Aorta (tissue), 5 donors: ENCODE results near the gene DNAJA2. TPM values are rescaled to one million over a fixed set of nuclear protein-coding genes. Genes with fewer than 3 reads are reported as not detected.

Experiments used
- ATAC-seq: fragments of 200-7000 bp; cut with Tn5 transposase; one replicate; pipeline ENCODE4 v1.9.1; 2022; ENCODE audit warnings: moderate library complexity; ENCODE audit not compliant: low FRiP score
- DNase-seq, 2 donors: peaks; one replicate each; pipeline ENCODE4 v3.0.0-alpha.2; 2020
- H3K27ac ChIP-seq, 2 donors: one replicate each; pipeline ENCODE4 v1.5.1; 2013; ENCODE audit warnings: low read length in 2 of 2, mild to moderate bottlenecking in 2 of 2, moderate library complexity in 2 of 2, control low read depth in 1 of 2, inconsistent platforms in 1 of 2, low read depth in 1 of 2
- H3K27me3 ChIP-seq, 2 donors: one replicate each; pipeline ENCODE4 v1.6.1; 2013; ENCODE audit warnings: control low read depth in 1 of 2, low read length in 1 of 2, mild to moderate bottlenecking in 1 of 2, moderate library complexity in 1 of 2; ENCODE audit not compliant: insufficient read depth in 2 of 2, control insufficient read depth in 1 of 2
- H3K36me3 ChIP-seq, 2 donors: one replicate each; pipeline ENCODE4 v1.6.1; 2013; ENCODE audit warnings: control low read depth in 1 of 2, low read length in 1 of 2, mild to moderate bottlenecking in 1 of 2; ENCODE audit not compliant: insufficient read depth in 2 of 2, control insufficient read depth in 1 of 2
- H3K4me1 ChIP-seq, 2 donors: one replicate each; pipeline ENCODE4 v1.6.1; 2013; ENCODE audit warnings: low read length in 2 of 2, control low read depth in 1 of 2, mild to moderate bottlenecking in 1 of 2, moderate library complexity in 1 of 2; ENCODE audit not compliant: insufficient read depth in 2 of 2, control insufficient read depth in 1 of 2
- H3K4me3 ChIP-seq, 2 donors: one replicate each; pipeline ENCODE4 v1.5.1; 2013; ENCODE audit warnings: low read length in 2 of 2, control low read depth in 1 of 2, mild to moderate bottlenecking in 1 of 2
- H3K9me3 ChIP-seq: one replicate; pipeline ENCODE4 v1.6.1; 2013; ENCODE audit warnings: mild to moderate bottlenecking, low read length; ENCODE audit not compliant: control insufficient read depth
- WGBS, 2 donors: extraction: QIAGEN DNeasy Blood & Tissue Kit; methylation state at CpG; one replicate each; pipeline ENCODE4 v1.1.7; 2013; 5-methylcytosine and 5-hydroxymethylcytosine counted together
- intact Hi-C, 2 donors: fragments of 100-400 bp; cut with DNase I; formaldehyde crosslinking; loops; one replicate each; pipeline versions ENCODE4 v1.14.2 to v1.15.0; 2022
- polyA plus RNA-seq, 2 donors: library from polyadenylated mRNA; stranded (reverse); fragments of 200-250 nt; gene quantifications; one replicate each; pipeline ENCODE4 v1.2.3, GENCODE V29; 2013
- total RNA-seq, 2 donors: library from RNA; stranded (reverse); fragmentation: NEBNext Ultra II Directional; extraction: Animal tissue kit (Norgen Biotek cat#: 25700); gene quantifications; one replicate each; pipeline ENCODE4 v1.2.1, GENCODE V29; 2021
- donor health status: healthy with polysubstance abuse.
- donor health status: Bipolar disorder and iron deficiency.
- donor health status: DM: no; HTN: no; CAD: no.
- donor health status: DM: no; HTN: no; CAD: no.
- donor health status: DM: yes; HTN: yes; CAD: no.

Gene DNAJA2
- total and polyA plus RNA-seq, 4 donors, result 30.2 to 45.5 (median 41.1) TPM

GRCh38 chr16:46972429-46973206, 856 bp downstream of the DNAJA2 start:
- no peaks in the 10 kb centered on the region for H3K9me3 ChIP-seq
- intact Hi-C loops, result loop anchor here (2.0 to 10.0 kb wide), 4 partner anchors 62 to 1642 kb away; partner anchors contain the start of genes GPT2 (in 1 of the 2), N4BP1 (in 1 of the 2), ORC6 (in 1 of the 2) and VPS35 (in 1 of the 2)
- H3K27ac ChIP-seq, result peak overlapping the region; percentile 31 to 99
- H3K36me3 ChIP-seq, result peaks cover 0 to 3% of the 10 kb centered on the region in 2 donors
- DNase-seq (peak; percentile 55 to 81), ATAC-seq (peak; percentile 26)
- H3K4me1 ChIP-seq, result peaks cover 3 to 4% of the 10 kb centered on the region in 2 donors
- no peaks in the 10 kb centered on the region for H3K27me3 ChIP-seq
- peak overlapping the region; percentile 86 to 98 for H3K4me3 ChIP-seq
- WGBS, 2 donors, result 1 to 2% methylated on average over 46 to 48 of the region's 48 CpGs

- intact Hi-C loops, result loop anchor here (5.0 to 10.0 kb wide), 3 partner anchors 64 to 1644 kb away; partner anchors contain the start of genes N4BP1 (in 1 of the 2), ORC6 (in 1 of the 2) and VPS35 (in 1 of the 2)
- Histone ChIP-seq H3K4me3 (no peak overlapping the region), H3K27me3 (no peaks in the 10 kb centered on the region), H3K36me3 (peaks cover 0 to 5% of the 10 kb centered on the region in 2 donors), H3K4me1 (peaks cover 3 to 4% of the 10 kb centered on the region in 2 donors), H3K9me3 (no peaks in the 10 kb centered on the region), H3K27ac (no peak overlapping the region)
- ATAC-seq (no peak), DNase-seq (no peak)
- WGBS, 2 donors, result 93 to 96% methylated on average over 7 of the region's 7 CpGs
Observed at GRCh38 chr16:46971271-46971670, 2.2 kb downstream of the DNAJA2 start.

- DNase-seq, result no peak
- Histone ChIP-seq H3K27ac (no peak overlapping the region), H3K27me3 (no peaks in the 10 kb centered on the region), H3K36me3 (peaks cover 0 to 6% of the 10 kb centered on the region in 2 donors), H3K4me1 (peaks cover 3 to 4% of the 10 kb centered on the region in 2 donors), H3K9me3 (no peaks in the 10 kb centered on the region), H3K4me3 (no peak overlapping the region)
- WGBS, 2 donors, result 89 to 91% methylated on average over 2 of the region's 2 CpGs
- no peak for ATAC-seq
- intact Hi-C loops, result loop anchor here (5.0 to 10.0 kb wide), 3 partner anchors 65 to 1645 kb away; partner anchors contain the start of genes N4BP1 (in 1 of the 2), ORC6 (in 1 of the 2) and VPS35 (in 1 of the 2)
Observed at GRCh38 chr16:46970089-46970488, 3.4 kb downstream of the DNAJA2 start.

- H3K9me3 ChIP-seq, result no peaks in the 10 kb centered on the region
- H3K36me3 ChIP-seq, result peaks cover 2 to 8% of the 10 kb centered on the region in 2 donors
- 91 to 94% methylated on average over 2 of the region's 2 CpGs for WGBS, 2 donors
- intact Hi-C loops, result no loop called here
- ATAC-seq (no peak), DNase-seq (no peak)
- peaks cover 0 to 4% of the 10 kb centered on the region in 2 donors for H3K4me1 ChIP-seq
- no peak overlapping the region for H3K4me3 ChIP-seq
- H3K27me3 ChIP-seq, result no peaks in the 10 kb centered on the region
- H3K27ac ChIP-seq, result no peak overlapping the region
Observed at GRCh38 chr16:46968063-46968435, 5.4 kb downstream of the DNAJA2 start.

GRCh38 chr16:46962629-46963028, 10.8 kb downstream of the DNAJA2 start:
- Histone ChIP-seq H3K4me3 (no peak overlapping the region), H3K27me3 (no peaks in the 10 kb centered on the region), H3K36me3 (peaks cover 2 to 14% of the 10 kb centered on the region in 2 donors), H3K9me3 (no peaks in the 10 kb centered on the region), H3K4me1 (no peaks in the 10 kb centered on the region), H3K27ac (no peak overlapping the region)
- ATAC-seq (no peak), DNase-seq (no peak)
- WGBS, 2 donors, result 49 to 56% methylated on average over 3 of the region's 3 CpGs
- intact Hi-C loops, result no loop called here

- 80% methylated on average over 9 of the region's 9 CpGs for WGBS, 2 donors
- intact Hi-C loops, result no loop called here
- Histone ChIP-seq H3K9me3 (no peaks in the 10 kb centered on the region), H3K27me3 (no peaks in the 10 kb centered on the region), H3K36me3 (peaks cover 5 to 13% of the 10 kb centered on the region in 2 donors), H3K27ac (no peak overlapping the region), H3K4me3 (no peak overlapping the region), H3K4me1 (no peaks in the 10 kb centered on the region)
- ATAC-seq (no peak), DNase-seq (no peak)
Observed at GRCh38 chr16:46961373-46962353, 11.8 kb downstream of the DNAJA2 start.

GRCh38 chr16:46954562-46954961, 18.9 kb downstream of the DNAJA2 start:
- WGBS, 2 donors, result 89 to 92% methylated on average over 5 of the region's 5 CpGs
- peaks cover 3 to 8% of the 10 kb centered on the region in 2 donors for H3K36me3 ChIP-seq
- no peak for ATAC-seq

GRCh38 chr16:46950009-46950408, 23.5 kb downstream of the DNAJA2 start:
- Histone ChIP-seq H3K4me3 (no peak overlapping the region), H3K9me3 (no peaks in the 10 kb centered on the region), H3K36me3 (peaks cover 0 to 2% of the 10 kb centered on the region in 2 donors), H3K27ac (no peak overlapping the region), H3K27me3 (no peaks in the 10 kb centered on the region), H3K4me1 (no peaks in the 10 kb centered on the region)
- DNase-seq, result no peak
- intact Hi-C loops, result no loop called here
- no peak for ATAC-seq
- WGBS, 2 donors, result 3 to 7% methylated on average over 1 of the region's 1 CpG

More at GRCh38 chr16:46954562-46954961, 18.9 kb downstream of the DNAJA2 start:
- Histone ChIP-seq H3K27ac (no peak overlapping the region), H3K27me3 (no peaks in the 10 kb centered on the region), H3K4me3 (no peak overlapping the region), H3K4me1 (no peaks in the 10 kb centered on the region), H3K9me3 (no peaks in the 10 kb centered on the region)
- no peak for DNase-seq
- intact Hi-C loops, result no loop called here
